HG03060 (cell line): ENCODE data around the gene NUP160.
A peak's percentile ranks its signal among the peaks of the same experiment; 100 is the strongest.
"Not testable (repeated sequence)": the region's sequence is repeated elsewhere in the genome, so short reads cannot be mapped to it uniquely, and the experiment has no call there.

ENCODE experiments used
- ATAC-seq: cut with Tn5 transposase; IDR thresholded peaks from one replicate; pipeline ENCODE4 v1.9.1; 2021; ENCODE audit warnings: low read depth, moderate number of reproducible peaks; ENCODE audit not compliant: unreplicated experiment

NUP160 gene

GRCh38 chr11:47863189-47863897, 15.2 kb upstream of the NUP160 start:
- peak; percentile 79 for ATAC-seq

- ATAC-seq, result no peak
Measured at GRCh38 chr11:47861728-47862127, 13.6 kb upstream of the NUP160 start.

GRCh38 chr11:47860536-47860935, 12.4 kb upstream of the NUP160 start:
- no peak for ATAC-seq

GRCh38 chr11:47857892-47858543, 9.9 kb upstream of the NUP160 start:
- ATAC-seq, result no peak

- ATAC-seq, result no peak
Measured at GRCh38 chr11:47857485-47857884, 9.3 kb upstream of the NUP160 start.

- no peak for ATAC-seq
Measured at GRCh38 chr11:47856186-47856585, 8.0 kb upstream of the NUP160 start.

- no peak for ATAC-seq
Measured at GRCh38 chr11:47854667-47855066, 6.5 kb upstream of the NUP160 start.

- ATAC-seq, result no peak
Measured at GRCh38 chr11:47852053-47852452, 3.9 kb upstream of the NUP160 start.

GRCh38 chr11:47850337-47850736, 2.2 kb upstream of the NUP160 start:
- peak; percentile 32 for ATAC-seq

GRCh38 chr11:47848700-47849155, 578 bp upstream of the NUP160 start:
- ATAC-seq, result no peak

GRCh38 chr11:47847537-47847891, 636 bp downstream of the NUP160 start:
- no peak for ATAC-seq

GRCh38 chr11:47846998-47847397, 1.2 kb downstream of the NUP160 start:
- ATAC-seq, result no peak

- ATAC-seq, result no peak
Measured at GRCh38 chr11:47843361-47844055, 4.6 kb downstream of the NUP160 start.

GRCh38 chr11:47842749-47843148, 5.4 kb downstream of the NUP160 start:
- ATAC-seq, result no peak

- ATAC-seq, result no peak
Measured at GRCh38 chr11:47837929-47838328, 10.2 kb downstream of the NUP160 start.

GRCh38 chr11:47837292-47837691, 10.9 kb downstream of the NUP160 start:
- ATAC-seq, result no peak

- not testable (repeated sequence) for ATAC-seq
Measured at GRCh38 chr11:47830013-47830412, 18.1 kb downstream of the NUP160 start.

- ATAC-seq, result no peak
Measured at GRCh38 chr11:47828284-47828683, 19.9 kb downstream of the NUP160 start.

- ATAC-seq, result not testable (repeated sequence)
Measured at GRCh38 chr11:47822664-47823063, 25.5 kb downstream of the NUP160 start.

- no peak for ATAC-seq
Measured at GRCh38 chr11:47819743-47820142, 28.4 kb downstream of the NUP160 start.

- no peak for ATAC-seq
Measured at GRCh38 chr11:47800759-47801158, 47.4 kb downstream of the NUP160 start.

- ATAC-seq, result no peak
Measured at GRCh38 chr11:47797633-47798032, 50.5 kb downstream of the NUP160 start.
